HepG2 (cell line): Measurements from ENCODE around the gene ITPRIP. TPM values are rescaled to one million over a fixed set of nuclear protein-coding genes. Genes with fewer than 3 reads are reported as not detected.

Source experiments
- ATAC-seq: fragments of 200-7000 bp; cut with Tn5 transposase; 3 replicates; pipeline ENCODE4 v1.9.1; 2020; ENCODE audit warnings: mild to moderate bottlenecking, moderate library complexity
- BruUV-seq: library from RNA; stranded (reverse); fragments of 400-500 nt; replicated peaks from 2 replicates; lab custom pipeline; 2021; lab: Mats Ljungman, UMichigan
- CTCF ChIA-PET: fragments of 300-600 bp; formaldehyde crosslinking; extraction: SDS; loops from one replicate; lab custom pipeline; 2021; ENCODE audit warnings: low total read pairs, inconsistent platforms, low intra/inter-chr PET ratio; lab: Yijun Ruan, JAX
- POLR2A ChIA-PET: fragments of 350-600 bp; sonication (Branson Sonifier 250); formaldehyde crosslinking; loops from one replicate; lab custom pipeline; 2020; ENCODE audit warnings: antibody characterized with exemption, inconsistent platforms; lab: Yijun Ruan, JAX
- DNase-seq: peaks from one replicate; pipeline ENCODE4 v3.0.0-alpha.2; 2015; ENCODE audit warnings: low spot score
- FAIRE-seq: peaks from 3 replicates; lab custom pipeline; 2011; peaks lifted over from hg19 to GRCh38; lab: Jason Lieb, UNC
- H2AFZ ChIP-seq: one replicate; pipeline ENCODE4 v1.6.1; 2011; ENCODE audit warnings: low read length, inconsistent platforms
- H3K27ac ChIP-seq: fragments of 300-600 bp; 3 replicates; pipeline ENCODE4 v1.8.0; 2011; ENCODE audit warnings: mixed run types, mild to moderate bottlenecking, mixed read lengths, low read length, inconsistent platforms; ENCODE audit not compliant: insufficient read depth; ENCODE audit errors: extremely low read length
- H3K27me3 ChIP-seq, 2 experiments: fragments of 200-600 bp in 1 of 2; 2 replicates in 1 of 2; 3 replicates in 1 of 2; pipeline versions ENCODE4 v1.6.0 to v1.8.0; 2011; ENCODE audit warnings: low read length in 2 of 2, mild to moderate bottlenecking in 2 of 2, moderate library complexity in 2 of 2, inconsistent platforms in 1 of 2; ENCODE audit not compliant: insufficient read depth in 2 of 2, control insufficient read depth in 1 of 2
- H3K36me3 ChIP-seq, 2 experiments: fragments of 200-600 bp in 1 of 2; replicated peaks in 1 of 2; 2 replicates in 1 of 2; 3 replicates in 1 of 2; pipeline versions ENCODE4 v1.5.1 to v1.8.0; 2011; ENCODE audit warnings: low read length in 2 of 2, inconsistent platforms in 1 of 2; ENCODE audit not compliant: insufficient read depth in 2 of 2, control insufficient read depth in 1 of 2
- H3K4me1 ChIP-seq: 2 replicates; pipeline ENCODE4 v1.5.1; 2012; ENCODE audit warnings: low read length, inconsistent platforms; ENCODE audit not compliant: insufficient read depth
- H3K4me2 ChIP-seq: 2 replicates; pipeline ENCODE4 v1.6.0; 2011; ENCODE audit warnings: low read depth, low read length, inconsistent platforms
- H3K4me3 ChIP-seq, 3 experiments: fragments of 200-600 bp in 1 of 3; sonication (generic), shearing (Covaris generic) in 1 of 3; replicated peaks in 1 of 3; 2 replicates each; pipeline ENCODE4 v1.5.1; 2011 to 2016; ENCODE audit warnings: low read length in 3 of 3, inconsistent platforms in 2 of 3, low read depth in 2 of 3, mild to moderate bottlenecking in 2 of 3, control low read depth in 1 of 3, mixed read lengths in 1 of 3; ENCODE audit not compliant: insufficient read depth in 1 of 3
- H3K79me2 ChIP-seq: one replicate; pipeline ENCODE4 v1.6.1; 2011; ENCODE audit warnings: low read length, inconsistent platforms; ENCODE audit not compliant: insufficient read depth
- H3K9ac ChIP-seq: 2 replicates; pipeline ENCODE4 v1.6.0; 2011; ENCODE audit warnings: mild to moderate bottlenecking, low read depth, low read length, inconsistent platforms; ENCODE audit not compliant: insufficient read depth
- H3K9me3 ChIP-seq: 2 replicates; pipeline ENCODE4 v1.5.1; 2012; ENCODE audit warnings: mild to moderate bottlenecking, low read length
- H4K20me1 ChIP-seq: 2 replicates; pipeline ENCODE4 v1.6.0; 2011; ENCODE audit warnings: inconsistent platforms, mild to moderate bottlenecking, low read length, moderate library complexity; ENCODE audit not compliant: insufficient read depth
- NCOA1 ChIP-seq: sonication (generic); formaldehyde crosslinking; IDR thresholded peaks from 2 replicates; pipeline ENCODE4 v1.9.0; 2021; ENCODE audit warnings: missing genetic modification reagents
- REST ChIP-seq, 2 experiments: IDR thresholded peaks; 2 replicates each; pipeline ENCODE4 v1.6.1; 2011 to 2012; ENCODE audit warnings: low read length in 2 of 2, borderline replicate concordance in 1 of 2, low read depth in 1 of 2, mild to moderate bottlenecking in 1 of 2, moderate library complexity in 1 of 2
- ZNF280B ChIP-seq: sonication (generic); formaldehyde crosslinking; IDR thresholded peaks from 2 replicates; pipeline ENCODE4 v1.5.0; 2020; ENCODE audit warnings: missing genetic modification reagents, mild to moderate bottlenecking, borderline replicate concordance
- ZNF678 ChIP-seq: sonication (generic); formaldehyde crosslinking; IDR thresholded peaks from 2 replicates; pipeline ENCODE4 v1.4.0; 2020; ENCODE audit warnings: mild to moderate bottlenecking, missing genetic modification reagents
- ZNF687 ChIP-seq: sonication (generic); formaldehyde crosslinking; IDR thresholded peaks from 2 replicates; pipeline ENCODE4 v1.5.1; 2020; ENCODE audit warnings: mild to moderate bottlenecking, missing genetic modification reagents, moderate library complexity
- WGBS: methylation state at CpG from one replicate; pipeline ENCODE4 v1.1.6; 2017; ENCODE audit warnings: low lambda C conversion rate; 5-methylcytosine and 5-hydroxymethylcytosine counted together
- in situ Hi-C: cut with HindIII; loops from 2 replicates; pipeline ENCODE4 v1.10.0; 2017; ENCODE audit warnings: low pct_unique_long_range_greater_than_20kb; ENCODE audit not compliant: extremely low pct_ligation_motif_present
- intact Hi-C: fragments of 100-400 bp; cut with micrococcal nuclease; formaldehyde crosslinking; loops from one replicate; pipeline ENCODE4 v1.10.0; 2022; ENCODE audit not compliant: unreplicated experiment
- polyA plus RNA-seq, 8 experiments: library from polyadenylated mRNA; depleted of rRNA in 3 of 8; stranded (reverse) in 7 of 8; unstranded in 1 of 8; fragments of >200 nt; fragmentation: Illumina TruSeq in 4 of 8; extraction: Trizol in 4 of 8; gene quantifications; 2 replicates each; pipeline versions ENCODE4 v1.2.1 to v1.2.3, GENCODE V29; 2011 to 2016; ENCODE audit warnings: low read depth in 4 of 8, missing spikeins in 1 of 8, mixed read lengths in 1 of 8; ENCODE audit not compliant: insufficient read depth in 1 of 8
- total RNA-seq, 5 experiments: library from RNA; depleted of rRNA; stranded (reverse); fragments of >200 nt; fragmentation: Illumina TruSeq; extraction: Trizol; gene quantifications; 2 replicates each; pipeline ENCODE4 v1.2.3, GENCODE V29; 2016; ENCODE audit warnings: low read depth in 1 of 5

Gene ITPRIP
- total and polyA plus RNA-seq, 2 of the 13 experiments (the other 11 are each of a cell fraction or from before 2014, with no cell fraction given), result 1.00 to 2.8 TPM

GRCh38 chr10:104353325-104354048, 15.2 kb upstream of the ITPRIP start, which contains the start of gene CFAP58 (continued):
- TF ChIP-seq ZNF687 (CRISPR knock-in tag) (peak; percentile 35; the same call in 1 of the 2 replicates), NCOA1 (no peak)
- TF ChIP-seq, all 625 proteins: peak for 22

- ChIA-PET POLR2A (no interaction called here), CTCF (interaction anchor here (2.1 to 3.2 kb wide), 2 partner anchors 46 to 47 kb away, joined by 7 to 42 read pairs; no protein-coding TSS in a partner anchor)
- H3K9ac ChIP-seq, result no peak overlapping the region
- H3K36me3 ChIP-seq, result no peaks in the 10 kb centered on the region
- peaks cover 0 to 26% of the 10 kb centered on the region in 2 experiments; a peak in 4 of 5 replicates for H3K27me3 ChIP-seq
- H3K9me3 ChIP-seq, result no peaks in the 10 kb centered on the region
- BruUV-seq, result no TSS peak
- DNase-seq, result no peak
- ATAC-seq, result no peak
- H3K27ac ChIP-seq, result no peak overlapping the region
- no peak overlapping the region for H2AFZ ChIP-seq
- H3K4me1 ChIP-seq, result peaks cover 34% of the 10 kb centered on the region
- no peak overlapping the region; a peak in 2 of 6 replicates for H3K4me3 ChIP-seq
- H3K4me2 ChIP-seq, result peak overlapping the region; percentile 19
- H3K79me2 ChIP-seq, result no peaks in the 10 kb centered on the region
- H4K20me1 ChIP-seq, result no peaks in the 10 kb centered on the region
- intact Hi-C loops (no loop called here), in situ Hi-C loops (loop anchor here (10.0 kb wide), 1 partner anchor 307 kb away; no protein-coding TSS in a partner anchor)
- FAIRE-seq, result no peak
- 14% methylated on average over 1 of the region's 1 CpG for WGBS
- TF ChIP-seq ZNF280B (CRISPR knock-in tag), result no peak
- no peak for TF ChIP-seq REST (IDR thresholded peaks at IDR 0.05; ENCODE audit: borderline replicate concordance in 1 of 2, low read depth in 1 of 2, low read length in 2 of 2)
- TF ChIP-seq ZNF678 (CRISPR knock-in tag), result no peak
Measured at GRCh38 chr10:104351919-104352318, 13.7 kb upstream of the ITPRIP start.
